HEK293T (cell line): Measurements from ENCODE around the gene SRGAP1.

ENCODE experiments used
- BHLHE40 ChIP-seq: fragments of 450-650 bp; IDR thresholded peaks from 2 replicates; pipeline ENCODE4 v1.6.1; 2016; ENCODE audit warnings: mild to moderate bottlenecking, moderate library complexity, borderline replicate concordance
- CTBP1 ChIP-seq: fragments of 450-650 bp; IDR thresholded peaks from 2 replicates; pipeline ENCODE4 v1.6.1; 2016; ENCODE audit warnings: borderline replicate concordance
- ELF4 ChIP-seq: fragments of 450-650 bp; IDR thresholded peaks from 2 replicates; pipeline ENCODE4 v1.6.1; 2017; ENCODE audit warnings: antibody characterized with exemption
- FOXA1 ChIP-seq: fragments of 450-650 bp; IDR thresholded peaks from 2 replicates; pipeline ENCODE4 v1.6.1; 2016; ENCODE audit warnings: mild to moderate bottlenecking
- FOXK2 ChIP-seq: fragments of 450-650 bp; IDR thresholded peaks from 2 replicates; pipeline ENCODE4 v1.6.1; 2016; ENCODE audit warnings: mild to moderate bottlenecking
- HDGF ChIP-seq: fragments of 450-650 bp; IDR thresholded peaks from 2 replicates; pipeline ENCODE4 v1.6.1; 2017; ENCODE audit warnings: antibody characterized with exemption, borderline replicate concordance
- SP1 ChIP-seq: fragments of 450-650 bp; IDR thresholded peaks from 2 replicates; pipeline ENCODE4 v1.6.1; 2017
- SUZ12 ChIP-seq: fragments of 450-650 bp; IDR thresholded peaks from 2 replicates; pipeline ENCODE4 v1.6.1; 2016; ENCODE audit warnings: mild to moderate bottlenecking
- ZNF384 ChIP-seq: fragments of 450-650 bp; IDR thresholded peaks from 2 replicates; pipeline ENCODE4 v1.6.1; 2016
- TF ChIP-seq, protein P1 (sequence below): fragments of 450-650 bp; IDR thresholded peaks from 2 replicates; pipeline ENCODE4 v1.6.1; 2016

DNA sequence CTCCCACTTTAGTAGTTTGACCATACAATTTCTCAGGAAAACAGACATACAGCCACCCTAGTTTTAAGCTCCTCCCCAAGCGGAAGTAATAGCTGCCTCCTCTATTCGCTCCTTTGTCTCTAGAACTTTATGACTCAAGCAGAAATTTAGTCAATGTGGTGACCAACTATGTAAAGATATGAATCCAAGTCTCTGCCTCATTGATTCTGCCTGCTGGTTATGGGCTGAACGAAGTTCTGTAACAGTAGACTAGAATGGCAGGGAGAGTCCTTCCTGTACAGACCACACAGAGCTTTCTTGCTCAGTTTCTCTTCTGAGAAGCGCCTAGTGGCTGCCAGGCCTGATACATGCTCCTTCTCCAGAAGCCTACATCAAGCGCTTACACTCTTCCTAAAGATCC is 358.5 kb downstream of the SRGAP1 start:
- no peak for TF ChIP-seq BHLHE40
- TF ChIP-seq, protein P1, sequence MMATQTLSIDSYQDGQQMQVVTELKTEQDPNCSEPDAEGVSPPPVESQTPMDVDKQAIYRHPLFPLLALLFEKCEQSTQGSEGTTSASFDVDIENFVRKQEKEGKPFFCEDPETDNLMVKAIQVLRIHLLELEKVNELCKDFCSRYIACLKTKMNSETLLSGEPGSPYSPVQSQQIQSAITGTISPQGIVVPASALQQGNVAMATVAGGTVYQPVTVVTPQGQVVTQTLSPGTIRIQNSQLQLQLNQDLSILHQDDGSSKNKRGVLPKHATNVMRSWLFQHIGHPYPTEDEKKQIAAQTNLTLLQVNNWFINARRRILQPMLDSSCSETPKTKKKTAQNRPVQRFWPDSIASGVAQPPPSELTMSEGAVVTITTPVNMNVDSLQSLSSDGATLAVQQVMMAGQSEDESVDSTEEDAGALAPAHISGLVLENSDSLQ, result no peak
- no peak for TF ChIP-seq FOXA1
- TF ChIP-seq SUZ12, result no peak
- TF ChIP-seq SP1, result no peak
- TF ChIP-seq ELF4, result no peak
- no peak for TF ChIP-seq FOXK2
- TF ChIP-seq ZNF384, result no peak
- TF ChIP-seq CTBP1, result no peak
- TF ChIP-seq HDGF, result no peak
